OCI-LY3 (cell line): ENCODE data around the gene AZU1.

Experiments used
- CTCF ChIP-seq: fragments of 200-600, 300-600 bp; sonication (generic); IDR thresholded peaks from 2 replicates; pipeline ENCODE4 v1.5.1; 2014; ENCODE audit warnings: antibody characterized with exemption, low read length, low read depth
- EZH2phosphoT487 ChIP-seq: fragments of 200-600 bp; shearing (Covaris generic); IDR thresholded peaks from 2 replicates; pipeline ENCODE4 v1.6.1; 2018; ENCODE audit warnings: antibody characterized with exemption, mixed run types, low read depth

DNA sequence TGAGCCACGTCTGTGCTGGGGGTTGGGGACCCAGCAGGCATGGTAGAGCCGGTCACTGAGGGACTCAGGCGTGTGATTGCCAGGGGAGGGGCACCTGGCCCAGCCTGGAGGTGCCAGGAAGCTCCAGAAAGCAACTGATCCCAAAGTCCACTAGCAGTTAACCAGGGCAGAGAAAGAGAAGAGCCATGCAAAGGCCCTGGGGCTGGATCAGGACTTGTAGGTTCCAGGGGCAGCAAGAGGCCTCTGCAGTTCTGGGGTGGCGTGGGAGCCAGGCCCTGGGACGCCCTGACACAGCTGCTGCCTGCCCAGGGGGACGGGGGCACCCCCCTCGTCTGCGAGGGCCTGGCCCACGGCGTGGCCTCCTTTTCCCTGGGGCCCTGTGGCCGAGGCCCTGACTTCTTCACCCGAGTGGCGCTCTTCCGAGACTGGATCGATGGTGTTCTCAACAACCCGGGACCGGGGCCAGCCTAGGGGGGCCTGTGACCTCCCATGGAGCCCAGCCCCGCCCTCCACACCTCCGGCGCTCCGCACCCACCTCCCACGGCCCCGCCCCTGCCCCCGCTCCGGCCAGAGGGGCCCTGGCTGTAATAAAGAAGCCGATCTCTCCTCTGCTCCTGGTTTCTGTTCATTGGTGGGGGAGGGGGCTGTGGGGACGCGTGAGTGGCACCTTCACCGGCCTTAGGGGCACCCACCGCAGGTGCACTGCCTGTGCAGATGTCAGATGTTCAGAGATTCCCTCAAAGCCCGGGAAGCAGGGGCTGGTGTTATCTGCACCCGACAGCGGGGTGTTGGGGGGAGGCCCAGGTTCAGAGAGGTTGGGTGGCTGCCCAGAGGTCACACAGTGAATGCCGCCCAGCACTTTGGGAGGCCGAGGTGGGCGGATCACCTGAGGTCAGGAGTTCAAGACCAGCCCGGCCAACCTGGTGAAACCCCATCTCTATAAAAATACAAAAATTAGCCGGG lies 4.1 kb downstream of the AZU1 start:
- no peak for TF ChIP-seq CTCF
- TF ChIP-seq EZH2phosphoT487, result 0 out of 2 replicates have a peak, but pooled peaks have one; percentile 50
